Dedifferentiated amniotic fluid mesenchymal stem cell (primary cell): ENCODE results near the gene OMA1.
A peak's percentile ranks its signal among the peaks of the same experiment; 100 is the strongest.
"Not testable (repeated sequence)": the region's sequence is repeated elsewhere in the genome, so short reads cannot be mapped to it uniquely, and the experiment has no call there.

Experiments
- DNase-seq: peaks from one replicate; pipeline ENCODE4 v3.0.0-alpha.2; 2016; ENCODE audit errors: extremely low spot score

The OMA1 gene

GRCh38 chr1:58528518-58528917 is 18.0 kb downstream of the OMA1 start:
- DNase-seq: no peak

DNA sequence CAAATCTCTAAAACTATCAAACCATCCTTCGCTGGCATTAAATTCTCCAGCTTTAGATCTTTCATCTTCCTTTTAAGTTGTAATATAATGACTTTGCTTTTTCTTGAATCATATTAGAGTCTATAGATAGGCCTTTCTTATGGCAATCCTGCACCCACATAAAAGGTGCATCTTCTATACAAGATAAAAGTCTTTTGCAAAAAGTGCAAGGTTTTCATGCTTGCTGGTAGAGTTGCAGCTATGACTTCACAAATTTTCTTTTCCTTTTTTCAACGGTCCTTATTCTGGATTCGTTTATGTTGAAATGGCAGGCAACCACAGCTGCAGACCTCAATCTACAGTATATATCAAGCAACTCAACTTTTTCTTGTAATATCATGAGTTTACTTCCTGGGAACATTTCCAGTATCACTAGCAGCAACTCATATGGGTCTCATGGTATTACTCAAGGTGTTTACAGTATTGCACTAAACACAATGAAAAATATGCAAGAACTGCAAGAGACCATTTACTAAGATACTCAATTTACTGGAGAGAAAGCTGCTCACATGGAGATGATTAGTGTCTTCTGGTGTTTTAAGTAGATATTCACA is 22.1 kb downstream of the OMA1 start:
- DNase-seq: no peak

DNA sequence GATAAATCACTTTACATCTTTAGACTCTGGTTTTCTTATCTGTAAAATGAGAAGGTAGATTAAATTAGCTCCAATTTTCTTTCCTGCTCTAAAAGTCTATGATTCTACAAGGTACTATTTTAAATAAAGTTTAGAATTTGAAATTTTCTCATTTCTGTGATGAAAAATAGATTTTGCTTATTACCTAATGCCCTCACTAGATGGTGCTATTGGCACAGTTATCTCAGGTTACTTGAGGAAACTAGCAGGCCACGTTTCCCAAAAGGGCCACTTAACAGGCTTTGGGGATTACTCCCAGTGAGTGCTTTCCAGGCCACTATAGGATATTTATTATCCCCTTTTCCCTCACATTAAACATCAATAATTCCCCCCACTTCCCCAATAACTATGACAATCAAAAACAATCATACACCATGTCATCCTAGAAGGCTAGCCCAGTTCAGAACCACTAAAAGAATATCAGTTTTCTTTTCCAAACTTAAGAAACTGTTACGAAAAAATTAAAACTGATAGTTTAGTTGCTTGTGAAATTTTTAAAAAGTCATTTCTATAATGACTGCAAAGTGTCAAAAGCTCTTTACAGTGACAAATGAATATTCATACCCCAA is 30.6 kb downstream of the OMA1 start:
- peak; percentile 80 for DNase-seq

DNA sequence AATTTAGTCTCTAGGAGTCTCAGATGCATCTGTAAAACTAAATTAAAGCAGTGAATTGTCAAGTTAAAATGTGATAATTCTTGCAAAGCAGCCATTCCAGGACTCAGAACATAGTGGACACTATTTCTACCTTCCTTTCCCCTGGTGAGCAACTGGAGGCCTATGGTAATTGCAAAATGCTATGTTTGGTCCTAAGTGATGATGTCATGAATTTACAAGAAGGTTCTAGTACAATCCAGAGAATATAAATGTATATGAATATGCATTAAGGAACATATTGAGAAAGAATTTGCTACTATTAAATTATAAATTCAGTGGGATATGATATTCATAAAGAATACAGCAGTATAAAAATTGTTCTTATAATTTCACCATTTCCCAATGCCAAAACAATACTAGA is 32.6 kb downstream of the OMA1 start:
- DNase-seq: no peak

DNA sequence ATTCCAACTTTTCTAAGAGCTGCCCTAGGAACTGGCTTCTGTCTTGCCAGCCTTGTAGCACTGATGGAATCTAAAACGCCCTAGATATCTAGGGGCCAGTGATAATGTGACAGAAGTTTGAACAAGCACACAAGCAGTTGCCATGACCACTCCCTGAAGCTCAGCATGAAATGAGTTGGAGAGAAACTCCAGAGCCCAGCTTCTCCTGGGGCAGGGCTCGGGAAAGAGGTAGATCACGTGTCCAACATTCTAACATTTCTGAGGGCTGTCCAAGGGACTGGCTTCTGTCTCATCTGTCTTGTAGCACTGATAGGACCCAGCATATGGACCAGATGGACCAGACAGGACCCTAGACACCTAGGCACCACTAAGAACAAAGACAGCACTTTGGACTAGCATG is 37.9 kb downstream of the OMA1 start:
- DNase-seq: no peak

DNA sequence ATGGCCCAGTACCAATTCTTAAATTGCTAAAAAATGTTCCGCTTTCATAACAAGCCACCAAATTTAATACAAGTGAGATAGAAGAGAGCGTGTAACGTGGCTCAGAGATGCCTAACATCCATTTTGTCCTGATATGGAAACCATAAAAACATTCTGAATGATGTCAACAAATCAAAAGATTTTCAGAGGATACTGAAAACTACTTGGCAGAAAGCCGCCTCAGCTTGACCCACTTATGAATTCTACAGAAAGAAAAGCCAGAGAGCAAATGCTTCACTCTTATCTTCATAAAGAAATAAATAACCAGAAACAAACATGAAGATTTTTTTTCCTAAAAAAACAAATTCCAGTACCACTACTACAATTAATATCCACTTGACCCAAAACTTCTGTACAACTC is 41.2 kb downstream of the OMA1 start:
- DNase-seq: no peak

GRCh38 chr1:58502519-58502918 is 44.0 kb downstream of the OMA1 start:
- no peak for DNase-seq

DNA sequence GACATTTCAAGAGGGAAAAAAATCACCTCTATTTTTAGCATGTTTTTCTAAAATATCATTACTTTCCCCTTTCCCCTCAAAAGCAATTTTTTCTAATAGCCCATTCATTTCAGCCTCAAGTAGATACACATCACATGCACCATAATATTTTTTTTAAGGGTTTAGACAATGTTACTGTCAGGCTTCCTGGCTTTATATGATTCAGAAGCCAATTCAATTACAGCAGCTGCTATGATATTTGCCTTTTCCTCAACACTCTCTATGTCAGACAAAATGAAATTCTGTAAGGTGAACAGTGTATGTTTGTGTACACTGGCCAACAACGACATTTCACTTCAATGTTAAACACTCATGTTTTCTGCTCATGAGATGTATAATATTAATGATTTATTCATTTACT is 46.5 kb downstream of the OMA1 start:
- no peak for DNase-seq

GRCh38 chr1:58497499-58497898 is 49.0 kb downstream of the OMA1 start:
- no peak for DNase-seq

DNA sequence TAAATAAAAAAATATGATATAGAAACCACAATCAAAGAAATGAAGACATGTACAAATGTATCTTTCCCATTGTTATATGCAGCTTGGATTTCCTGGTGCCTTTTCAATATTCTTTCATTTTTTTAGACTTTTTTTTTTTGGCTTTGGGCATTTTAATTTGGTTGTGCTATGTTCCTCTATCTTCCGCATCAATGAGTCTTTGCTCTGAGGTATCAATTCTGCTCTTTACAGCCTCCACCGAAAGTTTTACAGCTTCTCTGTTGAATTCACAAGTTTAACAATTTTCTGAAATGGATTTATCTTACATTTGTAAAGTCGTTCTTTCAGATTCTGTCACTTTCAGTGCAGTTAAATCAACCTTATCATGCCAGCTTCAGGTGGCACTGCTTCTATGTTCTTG is 50.5 kb downstream of the OMA1 start:
- no peak for DNase-seq

GRCh38 chr1:58488914-58489313 is 57.6 kb downstream of the OMA1 start:
- DNase-seq: not testable (repeated sequence)

GRCh38 chr1:58487002-58487401 is 59.5 kb downstream of the OMA1 start:
- DNase-seq: no peak

GRCh38 chr1:58481962-58482361 is 64.6 kb downstream of the OMA1 start:
- no peak for DNase-seq

GRCh38 chr1:58480191-58480590 is 66.3 kb downstream of the OMA1 start:
- DNase-seq: no peak

GRCh38 chr1:58477390-58477789 is 69.1 kb downstream of the OMA1 start:
- DNase-seq: no peak

DNA sequence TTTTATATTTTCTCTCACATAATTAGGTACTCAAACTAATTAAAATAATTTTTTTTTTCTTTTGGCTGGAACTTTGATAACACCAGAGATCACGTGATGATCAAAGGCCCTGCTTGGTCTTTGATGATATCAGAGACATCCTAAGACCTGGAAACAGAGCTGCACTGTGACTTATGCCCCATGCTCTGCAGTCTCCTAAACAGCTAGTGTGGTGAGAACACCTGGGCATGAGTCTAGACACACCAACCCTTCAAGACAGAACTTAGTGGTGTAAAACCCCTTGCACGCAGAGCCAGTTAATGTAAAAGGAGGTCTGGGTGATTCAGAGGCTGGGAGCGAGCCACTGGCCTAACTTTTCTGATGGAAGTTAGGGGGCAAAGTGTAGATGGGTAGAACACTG is 70.3 kb downstream of the OMA1 start:
- DNase-seq: no peak

DNA sequence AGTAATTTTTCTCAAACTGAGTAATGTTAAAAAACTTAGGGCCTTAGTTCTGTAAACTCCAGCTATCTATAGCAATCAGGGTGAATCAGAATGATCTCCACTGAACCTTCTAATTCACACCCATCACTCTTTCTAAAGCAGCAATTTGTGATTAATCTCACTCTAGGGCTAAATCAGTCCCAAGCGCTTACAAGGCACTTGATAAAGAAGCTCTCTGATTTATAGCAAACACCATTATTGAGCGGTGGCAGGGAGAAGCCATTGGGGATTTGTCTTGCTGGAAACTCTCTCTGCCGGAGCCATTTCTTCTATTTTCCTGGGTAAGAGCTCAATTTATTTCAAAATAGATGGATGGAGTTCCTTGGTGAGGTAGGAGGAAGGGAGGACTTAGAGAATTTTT is 77.0 kb downstream of the OMA1 start:
- no peak for DNase-seq

- no peak for DNase-seq
Measured at GRCh38 chr1:58469016-58469415, 77.5 kb downstream of the OMA1 start.

DNA sequence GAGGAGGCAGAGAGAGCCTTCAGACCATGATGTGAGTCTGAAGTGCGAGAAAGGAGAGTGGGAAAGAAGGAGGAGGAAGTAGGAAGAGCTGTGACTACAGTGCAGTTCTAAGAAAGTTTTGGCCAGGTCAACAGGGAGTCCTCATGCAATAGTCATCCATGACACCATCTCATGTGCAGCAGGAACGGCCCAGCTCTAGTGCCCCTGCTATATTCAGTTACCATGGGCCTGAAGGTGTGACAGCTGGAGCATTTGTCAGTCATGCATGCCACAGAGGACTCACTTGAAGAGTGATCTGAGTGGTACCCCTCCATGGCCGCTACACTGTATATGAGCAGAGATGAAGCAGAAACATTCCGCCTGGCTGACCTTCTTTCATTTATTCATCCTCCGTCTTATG is 77.9 kb downstream of the OMA1 start:
- DNase-seq: no peak

DNA sequence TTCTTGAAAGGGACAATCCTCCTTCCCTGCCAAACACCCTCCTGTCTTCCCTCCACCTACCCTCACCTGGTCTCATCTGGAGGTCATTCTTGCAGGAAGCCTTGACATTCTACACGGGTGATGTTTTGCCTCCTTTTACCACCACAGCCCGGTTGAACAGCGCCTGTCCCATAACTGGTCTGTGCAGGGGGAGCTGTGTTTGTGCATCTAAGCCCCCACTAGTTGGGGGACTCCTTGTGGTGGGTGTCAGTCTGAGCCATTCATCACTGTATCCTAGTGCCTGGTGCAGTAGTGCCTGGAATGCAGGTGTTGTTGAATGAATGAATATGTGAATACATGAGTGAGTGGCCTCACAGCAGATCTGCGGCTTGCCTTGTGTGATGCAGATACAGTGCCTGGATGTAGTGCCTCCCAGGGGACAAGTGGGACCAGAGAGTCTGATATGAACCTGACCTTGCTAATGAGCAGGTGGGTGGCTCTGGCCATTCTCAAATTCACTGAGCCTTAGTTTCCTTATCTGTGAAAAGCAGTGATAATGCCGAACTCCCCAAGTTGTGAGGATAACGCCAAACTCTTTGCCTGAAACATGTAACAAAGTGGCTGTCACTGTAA is 79.8 kb downstream of the OMA1 start:
- no peak for DNase-seq

- no peak for DNase-seq
Measured at GRCh38 chr1:58465825-58466629, 80.5 kb downstream of the OMA1 start.

GRCh38 chr1:58465176-58465575 is 81.3 kb downstream of the OMA1 start:
- no peak for DNase-seq

DNA sequence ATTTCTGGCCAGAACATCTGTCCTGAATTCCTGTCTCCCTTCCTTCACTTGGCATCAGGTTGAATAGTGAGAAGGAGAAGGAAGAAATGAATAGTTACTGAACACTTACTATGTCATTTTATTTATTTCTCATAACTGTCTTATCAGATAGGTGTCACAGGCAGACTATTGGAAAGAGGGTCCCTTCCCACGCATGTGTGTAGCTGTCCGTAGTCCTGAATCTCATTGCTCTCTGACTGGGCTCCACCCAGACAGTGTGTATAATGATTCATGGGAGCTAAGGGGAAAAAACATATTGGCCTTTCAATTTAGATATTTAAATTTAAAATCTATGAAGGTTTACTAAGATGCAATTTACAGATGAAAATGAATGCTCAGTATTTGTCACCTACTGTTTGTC is 86.1 kb downstream of the OMA1 start:
- no peak for DNase-seq
